GM10266 (cell line): ENCODE data around the gene PAQR7.

Experiments used
- DNase-seq: peaks from one replicate; pipeline ENCODE4 v3.0.0; 2012; ENCODE audit errors: extremely low spot score
- TF ChIP-seq, protein P1 (sequence below): IDR thresholded peaks from 2 replicates; pipeline ENCODE4 v1.5.1; 2012; ENCODE audit warnings: mild to moderate bottlenecking, low read depth; ENCODE audit not compliant: control insufficient read depth, insufficient read depth; ENCODE audit errors: missing control alignments

Gene PAQR7

DNA sequence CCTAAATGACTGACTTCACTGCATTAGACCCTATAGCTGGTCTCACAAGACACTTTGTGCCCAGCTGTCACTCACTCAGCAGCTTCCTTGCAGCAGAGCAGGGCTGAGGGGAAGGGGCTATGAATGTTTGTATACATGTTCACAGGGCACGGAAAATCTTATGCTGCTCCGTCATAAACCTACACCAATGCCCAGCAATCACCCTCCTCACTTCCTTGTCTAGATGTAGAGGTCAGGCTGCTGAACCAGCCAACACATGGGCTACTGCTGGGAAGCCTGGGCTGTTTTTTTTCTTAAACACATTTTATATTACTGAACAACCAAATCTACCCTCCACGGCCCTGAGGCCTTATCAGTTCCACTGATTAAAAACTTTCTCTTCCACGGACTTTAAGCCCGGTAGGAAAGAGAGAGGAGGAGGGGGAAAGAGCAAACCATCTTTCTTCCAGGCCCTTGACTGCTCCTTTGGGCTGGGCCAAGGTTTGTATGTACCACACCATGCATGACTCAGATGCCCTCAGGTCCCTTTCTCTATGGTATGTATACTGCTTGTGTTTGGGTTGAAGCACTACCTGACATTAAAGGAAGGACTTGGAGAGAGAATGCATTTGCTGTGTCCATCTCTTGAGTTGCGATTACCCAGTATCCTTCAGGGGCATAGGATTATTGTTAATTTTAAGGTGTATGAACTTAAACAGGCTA is 43.0 kb downstream of the PAQR7 start:
- no peak for DNase-seq
- TF ChIP-seq, protein P1, sequence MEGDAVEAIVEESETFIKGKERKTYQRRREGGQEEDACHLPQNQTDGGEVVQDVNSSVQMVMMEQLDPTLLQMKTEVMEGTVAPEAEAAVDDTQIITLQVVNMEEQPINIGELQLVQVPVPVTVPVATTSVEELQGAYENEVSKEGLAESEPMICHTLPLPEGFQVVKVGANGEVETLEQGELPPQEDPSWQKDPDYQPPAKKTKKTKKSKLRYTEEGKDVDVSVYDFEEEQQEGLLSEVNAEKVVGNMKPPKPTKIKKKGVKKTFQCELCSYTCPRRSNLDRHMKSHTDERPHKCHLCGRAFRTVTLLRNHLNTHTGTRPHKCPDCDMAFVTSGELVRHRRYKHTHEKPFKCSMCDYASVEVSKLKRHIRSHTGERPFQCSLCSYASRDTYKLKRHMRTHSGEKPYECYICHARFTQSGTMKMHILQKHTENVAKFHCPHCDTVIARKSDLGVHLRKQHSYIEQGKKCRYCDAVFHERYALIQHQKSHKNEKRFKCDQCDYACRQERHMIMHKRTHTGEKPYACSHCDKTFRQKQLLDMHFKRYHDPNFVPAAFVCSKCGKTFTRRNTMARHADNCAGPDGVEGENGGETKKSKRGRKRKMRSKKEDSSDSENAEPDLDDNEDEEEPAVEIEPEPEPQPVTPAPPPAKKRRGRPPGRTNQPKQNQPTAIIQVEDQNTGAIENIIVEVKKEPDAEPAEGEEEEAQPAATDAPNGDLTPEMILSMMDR, result no peak

DNA sequence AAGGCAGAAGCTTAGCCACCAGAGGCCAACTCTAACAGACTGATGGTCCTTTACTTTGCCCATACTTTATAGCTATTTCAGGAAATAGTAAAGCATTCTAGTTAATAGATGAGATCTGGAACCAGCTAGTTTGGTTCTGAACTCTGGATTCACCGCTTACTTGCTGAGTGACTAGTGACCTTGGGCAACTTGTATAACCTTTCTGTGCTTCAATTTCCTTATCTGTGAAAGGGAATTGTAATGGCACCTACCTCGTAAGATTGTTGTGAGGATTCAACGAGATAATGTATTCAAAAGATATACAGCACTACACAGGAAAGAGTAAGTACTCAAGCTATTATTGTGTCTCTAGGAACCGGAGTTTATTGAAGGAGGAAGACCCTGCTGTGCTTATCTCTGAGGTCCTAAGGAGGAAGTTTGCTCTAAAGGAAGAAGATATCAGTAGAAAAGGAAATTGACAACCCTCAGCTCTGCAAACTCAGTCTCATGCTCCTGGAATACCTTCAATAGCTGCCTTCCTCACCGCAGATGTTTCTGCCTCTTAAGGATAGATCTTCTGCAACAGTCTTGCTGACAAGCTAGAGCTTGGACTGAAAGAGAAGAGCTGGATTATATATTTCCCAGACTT is 43.8 kb downstream of the PAQR7 start:
- DNase-seq, result no peak
- TF ChIP-seq, protein P1, result no peak

DNA sequence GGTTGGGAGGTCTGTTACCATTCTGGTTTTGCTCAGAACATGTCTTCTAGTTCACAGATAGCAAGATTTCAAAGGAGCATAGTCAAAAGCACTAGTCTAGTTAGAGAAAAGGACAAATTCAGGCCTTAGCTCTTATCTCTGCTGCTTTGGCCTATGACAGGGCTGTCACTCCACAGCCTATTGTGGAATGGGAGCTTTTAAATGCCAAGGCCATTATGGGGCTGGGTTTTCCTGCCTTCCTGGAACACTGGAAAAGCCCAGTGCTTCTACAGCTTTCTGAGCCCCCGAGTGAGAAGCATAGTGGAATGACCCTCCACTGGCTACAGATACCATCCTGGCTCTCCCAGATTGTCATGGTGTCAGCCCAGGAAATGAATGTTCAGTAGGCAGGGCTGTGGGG is 46.5 kb downstream of the PAQR7 start:
- TF ChIP-seq, protein P1, result no peak
- DNase-seq, result no peak

DNA sequence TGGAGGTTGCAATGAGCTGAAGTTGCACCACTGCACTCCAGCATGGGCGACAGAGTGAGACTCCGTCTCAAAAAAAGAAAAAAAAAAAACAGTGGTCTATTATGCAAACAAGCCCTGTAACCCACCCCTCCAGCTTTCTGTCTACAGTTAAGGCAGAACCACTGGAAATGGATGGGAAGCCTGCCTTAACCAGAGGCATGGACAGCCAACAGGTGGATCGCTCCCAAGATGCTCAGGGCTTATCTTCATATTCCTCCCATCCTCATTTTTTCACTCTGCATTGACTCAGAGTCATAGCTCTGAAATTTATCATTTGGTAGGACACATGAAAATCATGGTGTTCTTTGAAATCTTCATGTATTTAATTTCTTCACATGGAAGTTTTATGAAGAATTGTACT is 47.0 kb downstream of the PAQR7 start:
- TF ChIP-seq, protein P1, result no peak
- no peak for DNase-seq

DNA sequence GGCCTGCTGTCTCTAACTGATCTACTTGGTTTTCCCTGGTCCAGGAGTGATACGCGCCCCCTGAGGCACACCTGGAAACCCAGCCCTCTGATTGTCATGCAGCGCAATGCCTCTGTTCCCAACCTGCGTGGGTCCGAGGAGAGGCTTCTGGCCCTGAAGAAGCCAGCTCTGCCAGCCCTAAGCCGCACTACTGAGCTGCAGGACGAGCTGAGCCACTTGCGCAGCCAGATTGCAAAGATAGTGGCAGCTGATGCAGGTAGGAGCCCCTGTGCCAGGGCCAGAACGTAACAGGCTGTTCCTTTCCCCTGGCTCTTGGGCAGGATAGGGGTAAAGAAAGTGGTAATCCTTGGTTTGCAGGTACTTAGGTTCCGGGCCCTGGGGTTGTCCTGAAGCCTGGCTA is 48.9 kb downstream of the PAQR7 start:
- TF ChIP-seq, protein P1, result no peak
- no peak for DNase-seq

DNA sequence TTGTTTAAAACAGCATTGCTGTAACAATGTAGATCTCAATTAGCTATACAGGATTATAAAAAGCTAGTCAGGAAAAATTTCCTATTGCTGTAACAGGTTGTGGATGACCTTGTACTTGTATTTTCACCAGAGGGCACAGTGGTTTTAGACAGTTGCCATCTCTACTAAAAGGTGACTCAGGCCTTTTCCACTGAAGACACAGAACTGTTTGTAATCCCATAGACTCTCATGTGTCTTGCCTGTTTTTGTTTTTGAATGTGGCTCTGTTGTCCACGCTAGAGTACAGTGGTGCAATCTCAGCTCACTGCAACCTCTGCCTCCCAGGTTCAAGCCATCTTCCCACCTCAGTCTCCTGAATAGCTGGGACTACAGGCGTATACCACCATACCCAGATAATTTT is 49.9 kb downstream of the PAQR7 start:
- no peak for DNase-seq
- TF ChIP-seq, protein P1, result no peak

DNA sequence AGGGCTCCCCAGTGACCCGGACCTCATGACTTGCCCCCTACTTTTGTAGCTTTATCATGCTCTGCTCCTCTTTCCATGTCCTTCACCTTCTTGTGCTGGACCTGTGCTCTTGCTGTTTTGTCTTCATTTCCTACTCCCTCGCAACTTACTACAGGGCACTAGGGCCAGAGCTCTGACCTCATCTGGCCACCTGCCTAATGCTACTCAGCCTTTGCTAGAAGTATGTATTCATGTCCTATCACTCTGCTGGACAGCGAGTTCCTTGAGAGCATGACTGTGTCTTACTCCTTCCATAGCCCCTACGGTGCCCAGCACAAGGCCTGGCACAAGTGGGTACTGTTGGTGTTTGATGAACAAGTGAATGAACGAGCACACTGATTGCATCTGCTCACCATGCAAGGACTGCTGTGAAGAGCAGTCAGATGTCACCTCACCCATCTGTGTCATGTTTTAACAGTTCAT is 53.8 kb downstream of the PAQR7 start:
- TF ChIP-seq, protein P1, result no peak
- DNase-seq, result no peak
